ENCODE data around the gene RPS3.
"Not testable (repeated sequence)": the region's sequence is repeated elsewhere in the genome, so short reads cannot be mapped to it uniquely, and the experiment has no call there.

RPS3 gene

DNA sequence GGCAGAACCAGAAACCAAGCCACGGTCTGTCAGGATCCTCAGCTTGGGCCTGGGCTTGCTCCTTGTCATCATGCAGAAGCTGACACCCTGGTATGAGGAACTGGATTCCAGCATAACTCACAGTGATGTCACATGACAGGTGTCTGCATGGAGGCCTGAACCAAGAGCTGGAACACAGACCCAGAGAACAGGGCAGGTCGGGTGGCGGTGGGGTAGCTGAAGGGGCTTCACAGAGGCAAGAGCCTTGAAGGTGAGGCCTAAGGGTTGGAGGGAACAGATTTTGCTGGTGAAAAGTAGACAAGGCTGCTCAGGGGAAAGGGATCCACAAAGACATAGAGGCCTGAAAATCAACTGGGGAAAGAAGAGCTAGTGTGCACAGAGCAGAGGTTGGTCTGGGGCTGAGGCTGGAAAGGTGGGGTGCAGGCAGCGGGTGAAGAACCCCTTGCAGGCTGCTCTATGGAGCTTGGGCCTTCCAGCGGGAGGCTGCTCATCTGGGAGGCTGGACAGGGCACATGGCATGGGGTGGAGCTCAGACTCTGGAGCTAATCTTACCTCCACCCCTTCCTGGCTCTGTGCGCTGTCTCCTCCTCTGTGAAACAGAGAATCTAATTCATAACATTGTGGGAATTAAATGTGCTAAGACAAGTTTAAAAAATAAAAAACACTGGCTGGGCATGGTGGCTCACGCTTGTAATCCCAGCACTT is 18.4 kb upstream of the RPS3 start:
- no peak for DNase-seq

DNA sequence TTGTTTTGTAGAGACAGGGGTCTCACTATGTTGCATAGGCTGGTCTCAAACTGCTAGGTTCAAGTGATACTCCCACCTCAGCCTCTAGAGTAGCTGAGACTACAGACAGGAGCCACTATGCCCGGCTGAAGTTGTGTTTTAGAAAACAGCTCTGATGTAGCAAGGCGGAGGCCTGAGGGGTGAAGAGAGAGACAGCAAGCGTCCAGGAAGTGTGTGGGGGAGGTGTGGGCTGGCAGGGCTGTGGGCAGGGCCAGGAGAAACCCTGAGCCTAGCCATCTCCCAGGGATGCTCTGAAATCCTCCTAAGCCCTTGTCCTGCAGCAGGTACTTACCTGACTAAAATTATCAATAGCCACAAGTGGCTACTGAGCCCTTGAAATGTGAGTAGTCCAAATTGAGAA is 16.1 kb upstream of the RPS3 start:
- no peak for DNase-seq

DNA sequence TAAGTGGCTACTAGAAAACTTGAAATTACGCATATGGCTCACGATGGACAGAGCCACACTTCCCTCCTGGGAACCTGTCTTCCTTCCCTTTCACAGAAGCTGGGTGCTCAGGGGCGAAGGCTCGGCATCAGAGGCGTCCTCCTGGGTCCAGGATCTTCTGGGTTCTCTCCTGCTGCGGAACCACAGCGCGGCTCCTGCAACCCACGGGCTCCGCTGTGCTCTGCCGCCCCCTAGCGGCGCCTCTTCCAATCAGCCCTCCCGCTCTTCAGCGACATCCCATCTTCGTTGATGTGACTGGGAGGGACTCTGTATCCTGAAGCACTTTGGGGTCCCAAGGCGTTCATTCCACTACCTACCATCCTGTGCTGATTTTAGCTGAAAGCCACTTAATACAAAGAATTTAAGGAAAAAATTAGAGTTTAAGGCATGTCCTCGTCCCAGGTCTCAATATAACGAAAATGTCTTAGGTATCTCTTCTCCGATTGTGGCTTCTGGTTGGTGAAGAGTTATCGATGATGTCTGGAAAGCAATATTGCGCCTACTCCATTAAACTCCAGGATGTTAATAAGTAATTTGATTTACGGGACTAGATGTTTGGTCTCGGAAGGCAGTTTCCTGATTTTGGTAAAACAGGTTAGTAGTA is 14.8 kb upstream of the RPS3 start:
- DNase-seq, result peak; percentile 70

DNA sequence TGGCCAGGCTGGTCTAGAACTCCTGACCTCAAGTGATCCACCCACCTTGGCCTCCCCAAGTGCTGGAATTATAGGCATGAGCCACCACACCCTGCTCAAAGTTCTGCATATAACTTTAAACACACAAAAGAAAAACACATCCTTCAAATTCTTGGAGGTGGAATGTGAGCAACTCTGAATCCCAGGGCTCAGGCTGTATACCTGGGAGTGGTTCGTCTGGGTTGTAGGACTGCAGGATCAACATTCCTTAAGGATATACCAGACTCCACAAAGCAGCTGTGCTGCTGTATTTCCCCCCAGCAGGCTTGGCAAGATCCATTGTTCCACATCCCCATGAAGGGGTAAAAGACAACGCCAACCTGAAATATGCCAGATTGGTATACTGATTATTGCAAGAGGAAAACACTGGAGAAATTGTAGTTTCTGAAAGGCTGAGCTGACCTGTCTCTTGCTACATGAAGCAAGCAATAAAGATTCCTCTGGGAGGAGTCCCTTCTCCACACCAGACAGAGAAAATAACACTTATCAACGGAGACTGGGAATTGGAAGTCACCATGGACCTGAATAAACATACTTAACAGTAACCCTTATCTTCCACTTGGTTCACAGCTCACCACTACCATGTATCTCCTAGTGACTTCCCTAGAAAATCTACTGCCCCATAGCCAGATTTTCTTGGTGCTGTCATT is 12.2 kb upstream of the RPS3 start:
- DNase-seq, result no peak

DNA sequence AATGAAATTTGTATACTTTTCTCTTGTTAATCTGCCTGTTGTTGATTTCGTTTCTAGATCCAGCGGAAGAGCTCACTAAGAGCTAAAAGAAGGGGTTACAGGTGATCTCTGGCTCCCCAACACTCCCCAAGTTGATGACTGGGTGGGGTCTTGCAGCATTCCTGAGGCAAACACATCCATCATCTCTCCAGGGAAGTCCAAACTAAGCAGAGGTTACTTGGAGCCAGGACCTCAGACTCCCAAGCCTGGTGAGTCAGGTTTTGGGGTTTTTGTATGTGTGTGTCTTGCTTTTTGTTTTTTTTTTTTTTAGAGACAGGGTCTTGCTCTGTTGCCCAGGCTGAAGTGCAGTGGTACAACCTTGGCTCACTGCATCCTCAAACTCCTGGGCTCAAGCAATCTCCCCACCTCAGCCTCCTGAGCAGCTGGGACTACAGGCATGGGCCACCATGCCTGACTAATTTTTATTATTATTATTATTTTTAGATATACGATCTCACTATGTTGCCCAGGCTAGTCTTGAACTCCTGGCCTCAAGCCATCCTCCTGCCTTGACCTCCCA is 11.5 kb upstream of the RPS3 start:
- no peak for DNase-seq

DNA sequence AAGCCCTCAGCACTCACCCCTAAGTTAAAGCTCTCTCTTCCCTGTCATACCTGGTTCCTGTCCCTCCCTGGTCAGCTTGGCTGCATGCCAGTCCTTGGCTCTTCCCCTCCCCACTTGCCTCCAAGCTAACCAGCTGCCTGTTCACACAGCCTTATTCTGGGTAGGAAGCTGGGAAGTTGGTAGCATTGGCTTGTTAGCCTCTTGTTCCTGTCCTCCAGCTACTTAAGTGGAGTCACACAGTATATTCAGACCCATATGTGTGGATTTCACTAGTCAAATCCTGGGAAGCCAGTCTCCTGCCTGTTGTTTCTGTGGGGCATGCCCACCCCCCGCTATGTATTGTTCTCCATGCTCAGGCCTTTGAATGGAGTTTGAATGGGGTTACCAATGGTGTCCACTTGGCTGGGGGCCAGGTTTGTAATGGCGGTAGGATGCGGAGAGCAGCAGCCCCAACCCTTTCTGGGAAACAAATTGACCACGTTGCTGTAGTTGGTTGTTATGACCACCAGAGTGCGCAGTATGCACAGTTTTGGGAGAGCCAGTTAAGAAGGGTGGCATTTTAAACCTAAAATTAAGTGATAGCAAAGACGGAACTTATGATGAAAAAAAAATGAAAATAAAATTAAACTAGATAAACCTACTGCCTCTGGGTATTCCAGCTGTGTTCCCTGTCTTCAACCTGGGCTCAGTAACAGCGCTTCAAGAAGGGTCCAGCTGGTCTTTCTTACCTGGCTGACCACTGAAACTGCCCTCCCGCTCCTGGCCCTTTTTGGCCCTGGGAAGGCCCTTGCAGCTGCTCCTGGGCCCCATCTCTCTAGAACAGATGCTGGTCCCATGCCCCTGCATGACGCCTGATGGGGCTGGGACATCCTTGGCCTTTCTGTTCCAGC is 10.7 kb upstream of the RPS3 start:
- peak; percentile 47 for DNase-seq

DNA sequence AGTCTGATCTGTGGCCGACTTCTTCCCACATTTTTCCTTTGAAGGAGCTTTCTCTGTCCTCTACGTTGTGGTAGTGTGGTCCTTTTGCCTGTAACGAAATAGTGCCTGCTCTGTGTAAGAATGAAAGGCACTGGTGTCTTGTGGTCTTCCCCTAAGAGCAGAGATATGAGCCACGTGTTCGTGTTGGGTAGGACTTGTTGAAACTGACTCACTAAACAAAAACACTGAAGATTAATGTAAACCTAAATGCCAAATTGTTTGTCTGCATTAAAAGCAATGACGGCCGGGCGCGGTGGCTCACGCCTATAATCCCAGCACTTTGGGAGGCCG is 10.1 kb upstream of the RPS3 start:
- no peak for DNase-seq

DNA sequence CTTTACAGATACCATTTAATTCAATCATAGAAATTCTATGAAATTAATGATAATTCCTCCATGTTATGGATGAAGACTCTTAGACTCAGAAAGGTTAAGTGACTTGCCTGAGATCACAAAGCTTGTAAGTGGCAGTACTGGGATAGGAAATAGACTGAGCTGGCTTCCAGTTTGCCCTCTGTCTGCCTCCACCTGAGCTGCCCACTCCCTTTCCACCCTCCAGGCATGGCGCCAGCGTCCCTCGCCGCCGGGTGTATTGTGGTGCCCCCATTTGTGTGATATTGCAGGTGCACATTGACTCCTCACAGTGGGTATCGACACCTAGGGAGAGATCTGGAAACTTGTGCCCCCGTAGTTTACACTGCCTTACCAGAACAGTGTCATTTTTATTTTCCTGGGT is 9.4 kb upstream of the RPS3 start:
- no peak for DNase-seq

DNA sequence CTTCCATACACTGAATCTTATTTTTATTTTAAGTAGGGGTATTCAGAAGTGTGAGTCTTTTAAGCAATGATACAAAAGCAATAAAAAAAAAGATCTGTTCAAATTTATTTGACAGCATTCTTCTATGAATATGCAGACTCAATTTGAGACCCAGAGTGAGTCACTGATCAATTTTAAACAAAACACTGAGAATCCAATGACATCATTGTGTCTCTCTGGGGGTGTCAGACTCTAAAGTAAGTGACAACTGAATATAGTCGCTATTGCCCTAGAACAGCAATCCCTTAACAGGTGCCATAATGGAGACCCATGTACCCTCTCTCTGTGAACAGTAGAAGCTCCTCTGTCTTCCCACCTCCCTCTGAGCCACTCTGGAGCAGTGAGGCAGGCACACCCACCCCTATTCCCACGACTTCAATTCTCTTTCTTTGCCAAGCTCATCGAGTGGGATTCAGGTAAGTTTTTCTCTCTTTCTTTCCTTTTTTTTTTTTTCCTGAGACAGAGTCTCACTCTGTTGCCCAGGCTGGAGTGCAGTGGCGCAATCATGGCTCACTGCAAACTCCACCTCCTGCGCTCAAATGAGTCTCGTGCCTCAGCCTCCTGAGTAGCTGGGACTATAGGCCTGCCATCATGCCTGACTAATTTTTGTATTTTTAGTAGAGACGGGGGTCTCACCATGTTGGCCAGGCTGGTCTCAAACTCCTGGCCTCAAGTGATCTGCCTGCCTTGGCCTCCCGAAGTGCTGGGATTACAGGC is 5.1 kb upstream of the RPS3 start:
- no peak for DNase-seq

DNA sequence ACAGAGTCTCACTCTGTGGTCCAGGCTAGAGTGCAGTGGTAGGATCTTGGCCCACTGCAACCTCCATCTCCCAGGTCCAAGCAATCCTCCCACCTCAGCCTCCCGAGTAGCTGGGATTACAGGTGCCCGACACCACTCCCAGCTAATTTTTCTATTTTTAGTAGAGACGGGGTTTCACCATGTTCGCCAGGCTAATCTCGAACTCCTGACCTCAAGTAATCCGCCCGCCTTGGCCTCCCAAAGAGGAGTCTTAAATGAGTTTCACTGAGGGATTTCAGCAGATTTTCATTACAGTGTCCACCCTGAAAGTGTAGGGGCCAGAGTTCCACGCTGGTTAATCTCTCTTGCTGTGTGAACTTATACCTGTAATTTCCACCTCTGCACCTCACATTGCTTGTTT is 412 bp upstream of the RPS3 start:
- DNase-seq, result no peak

DNA sequence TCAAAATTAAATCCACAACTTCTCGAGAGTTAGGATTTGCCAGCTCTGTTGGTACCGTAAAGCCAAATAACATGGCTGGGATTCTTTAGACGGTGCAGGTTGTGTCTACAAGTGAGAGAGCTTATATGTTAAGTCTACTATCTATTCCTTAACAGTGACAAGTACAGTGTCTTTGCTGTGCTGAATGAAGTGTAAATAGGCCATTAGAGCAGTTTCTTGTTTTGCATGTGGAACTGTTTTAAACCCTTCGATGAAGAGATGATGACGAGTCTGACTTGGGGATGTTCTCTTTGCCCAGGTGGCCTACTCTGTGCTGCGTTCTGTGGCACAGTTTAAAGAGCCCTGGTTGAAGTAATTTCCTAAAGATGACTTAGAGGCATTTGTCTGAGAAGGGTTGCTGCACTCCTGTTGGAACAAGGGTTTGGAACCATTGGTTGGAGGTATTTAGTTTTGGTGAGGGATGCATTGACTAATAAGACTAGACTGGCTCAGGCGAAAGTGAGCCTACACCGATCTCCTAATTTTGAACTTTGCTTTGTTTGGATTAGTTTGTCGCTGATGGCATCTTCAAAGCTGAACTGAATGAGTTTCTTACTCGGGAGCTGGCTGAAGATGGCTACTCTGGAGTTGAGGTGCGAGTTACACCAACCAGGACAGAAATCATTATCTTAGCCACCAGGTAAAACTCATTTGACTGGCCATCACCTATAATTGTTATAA is 988 bp downstream of the RPS3 start:
- DNase-seq, result no peak

DNA sequence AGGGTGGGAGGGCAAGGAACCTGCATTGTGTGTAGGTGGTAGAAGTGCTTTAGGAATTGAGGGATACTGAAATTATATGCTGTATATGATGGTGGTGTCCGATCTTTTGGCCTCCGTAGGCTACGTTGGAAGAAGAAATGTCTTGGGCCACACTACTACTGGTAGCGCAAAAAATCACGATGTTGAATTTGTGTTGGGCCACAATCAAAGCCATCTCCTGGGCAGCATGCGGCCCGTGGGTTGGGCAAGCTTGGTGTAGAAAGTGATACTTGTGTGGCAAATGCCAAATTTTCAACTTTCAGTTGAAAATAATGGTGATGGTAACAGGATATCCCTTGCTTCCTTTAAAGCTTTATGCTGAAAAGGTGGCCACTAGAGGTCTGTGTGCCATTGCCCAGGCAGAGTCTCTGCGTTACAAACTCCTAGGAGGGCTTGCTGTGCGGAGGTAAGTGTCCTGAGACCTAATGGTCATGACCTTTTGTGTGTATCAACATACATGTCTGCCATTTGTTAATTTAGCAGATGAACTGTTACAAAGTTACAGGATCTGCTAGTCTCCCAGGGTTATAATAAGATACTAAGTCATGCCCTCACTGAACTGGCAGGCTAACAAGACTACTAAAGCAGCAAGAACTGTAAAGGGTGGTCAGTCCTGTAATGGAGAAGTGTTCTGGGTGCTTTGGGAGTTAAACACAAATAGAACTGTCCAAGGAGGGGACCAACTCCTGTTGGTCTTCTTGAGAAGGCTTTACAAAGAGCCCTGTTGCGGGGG is 2.9 kb downstream of the RPS3 start:
- no peak for DNase-seq

DNA sequence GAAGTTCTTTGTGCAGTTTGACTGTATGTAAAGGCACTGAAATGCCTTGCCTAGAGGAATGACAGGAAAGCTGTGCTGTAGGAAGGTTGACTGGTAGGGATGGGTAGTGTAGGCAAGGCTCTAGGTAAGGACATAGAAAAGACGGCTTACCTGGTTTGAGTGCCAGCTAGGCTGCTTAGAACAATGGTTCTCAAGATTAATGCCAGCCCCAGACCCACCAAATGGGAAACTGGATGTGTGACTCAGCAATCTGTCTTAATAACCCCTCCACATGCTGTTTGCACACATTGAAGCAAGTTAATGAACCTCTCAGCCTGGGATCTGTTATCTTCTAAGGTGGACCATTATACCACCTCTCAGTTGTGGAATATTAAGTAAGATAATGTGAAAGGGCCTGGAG is 3.7 kb downstream of the RPS3 start:
- DNase-seq, result no peak

DNA sequence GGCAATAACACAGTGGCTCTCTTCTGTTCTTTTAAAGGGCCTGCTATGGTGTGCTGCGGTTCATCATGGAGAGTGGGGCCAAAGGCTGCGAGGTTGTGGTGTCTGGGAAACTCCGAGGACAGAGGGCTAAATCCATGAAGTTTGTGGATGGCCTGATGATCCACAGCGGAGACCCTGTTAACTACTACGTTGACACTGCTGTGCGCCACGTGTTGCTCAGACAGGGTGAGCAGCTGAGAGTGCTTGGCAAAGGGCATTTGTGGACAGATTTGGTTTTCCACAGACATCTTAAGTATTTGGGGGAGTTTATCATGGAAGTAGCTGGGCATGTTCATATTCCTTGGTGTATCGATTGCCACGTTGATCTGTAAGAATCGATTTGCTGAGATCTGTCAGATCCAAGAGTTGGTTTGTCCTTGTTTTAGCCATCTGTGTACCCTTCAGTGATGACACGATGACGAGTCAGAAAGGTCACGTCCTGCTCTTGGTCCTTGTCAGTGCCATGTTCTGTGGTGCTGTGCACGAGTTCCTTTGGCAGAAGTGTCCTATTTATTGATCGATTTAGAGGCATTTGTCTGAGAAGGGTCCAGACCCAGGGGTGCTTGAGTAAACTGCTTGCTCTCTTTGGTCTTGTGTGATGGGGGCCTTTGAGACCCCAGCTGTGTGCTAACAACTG is 4.8 kb downstream of the RPS3 start:
- DNase-seq, result no peak

DNA sequence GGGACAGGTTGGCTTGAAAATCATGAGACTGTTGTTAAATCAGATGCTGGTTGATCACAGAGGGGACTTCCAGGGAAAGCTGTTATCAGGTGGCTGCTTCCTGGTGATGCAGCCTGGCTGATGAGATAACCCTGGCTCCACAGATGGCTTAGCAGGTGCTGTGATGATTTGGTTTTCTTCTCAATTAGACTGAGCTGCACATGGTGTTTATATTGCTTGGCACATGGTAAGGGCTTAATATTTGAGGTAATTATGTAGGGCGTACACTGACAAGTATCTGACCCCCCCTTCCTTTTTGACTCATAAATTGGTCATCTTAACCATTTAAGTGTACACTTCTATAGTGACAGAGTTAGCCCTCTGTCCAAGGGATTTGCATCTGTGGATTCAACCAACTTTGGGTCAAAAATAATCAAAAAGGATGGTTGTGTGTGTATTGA is 7.0 kb downstream of the RPS3 start:
- no peak for DNase-seq

DNA sequence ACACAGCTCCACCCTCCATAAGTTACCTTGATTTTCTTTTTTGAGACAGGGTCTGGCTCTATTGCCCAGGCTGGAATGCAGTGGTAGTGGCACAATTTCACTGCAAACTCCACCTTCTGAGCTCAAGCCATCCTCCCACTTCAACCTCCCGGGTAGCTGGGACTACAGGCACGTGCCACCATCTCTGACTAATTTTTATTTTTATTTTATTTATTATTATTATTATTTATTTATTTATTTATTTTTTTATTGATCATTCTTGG is 9.6 kb downstream of the RPS3 start:
- DNase-seq, result no peak

DNA sequence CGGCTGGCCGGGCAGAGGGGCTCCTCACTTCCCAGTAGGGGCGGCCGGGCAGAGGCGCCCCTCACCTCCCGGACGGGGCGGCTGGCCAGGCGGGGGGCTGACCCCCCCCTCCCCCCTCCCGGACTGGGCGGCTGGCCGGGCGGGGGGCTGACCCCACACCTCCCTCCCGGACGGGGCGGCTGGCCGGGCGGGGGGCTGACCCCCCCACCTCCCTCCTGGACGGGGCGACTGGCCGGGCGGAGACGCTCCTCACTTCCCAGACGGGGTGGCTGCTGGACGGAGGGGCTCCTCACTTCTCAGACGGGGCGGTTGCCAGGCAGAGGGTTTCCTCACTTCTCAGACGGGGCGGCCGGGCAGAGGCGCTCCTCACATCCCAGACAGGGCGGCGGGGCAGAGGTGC is 10.7 kb downstream of the RPS3 start:
- not testable (repeated sequence) for DNase-seq

DNA sequence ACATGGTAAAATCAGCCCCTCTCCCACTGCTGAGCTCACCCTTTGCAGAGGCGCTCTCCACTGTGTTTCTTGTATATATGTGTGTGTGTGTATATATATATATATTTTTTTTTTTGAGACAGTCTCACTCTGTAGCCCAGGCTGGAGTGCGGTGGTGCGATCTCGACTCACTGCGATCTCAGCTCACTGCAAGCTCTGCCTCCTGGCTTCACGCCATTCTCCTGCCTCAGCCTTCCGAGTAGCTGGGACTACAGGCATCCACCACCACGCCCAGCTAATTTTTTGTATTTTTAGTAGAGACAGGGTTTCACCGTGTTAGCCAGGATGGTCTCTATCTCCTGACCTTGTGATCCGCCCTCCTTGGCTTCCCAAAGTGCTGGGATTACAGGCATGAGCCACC is 13.8 kb downstream of the RPS3 start:
- DNase-seq, result not testable (repeated sequence)

DNA sequence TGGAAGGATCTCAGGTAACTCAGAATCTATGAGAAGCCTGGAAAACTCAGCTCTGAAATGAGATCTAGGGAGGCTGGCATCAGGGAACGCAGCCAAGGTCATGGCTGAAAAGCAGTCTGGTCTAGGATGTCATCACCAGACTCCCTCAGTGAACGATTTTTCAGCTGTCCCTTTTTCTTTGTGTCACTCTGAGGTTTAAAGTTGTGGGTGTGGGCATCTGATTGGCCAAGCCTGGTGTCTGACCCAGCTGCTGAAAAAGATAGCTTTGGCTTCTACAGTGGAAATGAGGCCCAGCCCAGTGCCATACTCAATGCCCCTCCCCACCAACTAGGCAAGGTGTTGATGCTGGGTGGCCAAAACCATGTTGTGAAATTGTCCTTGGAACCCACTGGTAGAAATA is 14.5 kb downstream of the RPS3 start:
- no peak for DNase-seq

DNA sequence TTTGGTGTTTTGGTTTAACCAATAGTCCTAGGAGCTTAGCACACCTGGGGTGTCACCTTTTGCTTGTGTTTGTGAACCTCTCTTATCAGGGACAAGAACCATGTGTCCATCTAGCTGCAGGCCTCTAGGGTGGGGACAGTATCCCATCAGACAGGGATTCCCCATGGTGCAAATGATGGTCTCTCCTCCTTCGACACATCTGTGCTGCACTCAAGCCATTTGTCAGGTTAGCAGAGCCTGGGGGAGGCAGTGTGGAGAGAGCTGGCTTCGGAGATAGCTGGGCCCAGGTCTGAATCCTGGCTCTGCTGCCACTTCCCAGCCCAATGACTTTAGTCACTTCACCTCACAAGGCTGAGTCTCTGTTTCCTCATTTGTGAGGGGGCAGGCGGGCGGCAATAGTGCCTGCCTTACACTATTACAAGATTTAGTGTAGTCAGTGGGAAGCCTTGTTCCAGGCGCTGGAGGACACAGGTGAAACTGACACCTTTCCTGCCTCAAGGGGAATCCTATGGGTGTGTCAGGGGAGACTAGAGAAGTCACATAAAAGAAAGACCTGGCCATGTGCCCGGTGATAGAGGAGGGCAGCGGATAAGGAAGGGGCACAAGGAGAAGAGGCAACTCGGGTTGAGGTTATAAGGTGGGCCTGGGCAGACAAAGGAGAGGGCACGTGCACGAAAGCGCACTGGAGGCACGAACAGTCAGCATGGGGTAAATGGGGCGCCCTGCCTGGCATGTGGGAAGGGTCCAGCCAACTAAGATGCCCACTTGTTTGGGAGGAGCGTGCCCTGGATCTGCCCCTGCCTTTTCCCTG is 21.1 kb downstream of the RPS3 start:
- DNase-seq, result no peak

Measured in activated CD4-positive, alpha-beta T cell treated with anti-CD3 and anti-CD28 coated beads for 1 hour (primary cell).